WTC11 (cell line): ENCODE data around the gene UBAP1. TPM values are rescaled to one million over a fixed set of nuclear protein-coding genes. Genes with fewer than 3 reads are reported as not detected.
"Not testable (repeated sequence)": the region's sequence is repeated elsewhere in the genome, so short reads cannot be mapped to it uniquely, and the experiment has no call there.

Experiments
- ATAC-seq: fragments of 200-7000 bp; cut with Tn5 transposase; 2 replicates; pipeline ENCODE4 v1.10.0; 2021; ENCODE audit warnings: mild to moderate bottlenecking, moderate library complexity
- CTCF ChIA-PET: fragments of 300-600 bp; sonication (Branson Sonifier 250); formaldehyde crosslinking; loops from one replicate; lab custom pipeline; 2021; ENCODE audit warnings: antibody characterized with exemption; lab: Charles Lee
- POLR2A ChIA-PET: fragments of 350-600 bp; sonication (Branson Sonifier 250); formaldehyde crosslinking; loops from one replicate; lab custom pipeline; 2021; ENCODE audit warnings: antibody characterized with exemption; lab: Charles Lee
- DNase-seq: peaks from one replicate; pipeline ENCODE4 v3.0.0; 2021; ENCODE audit warnings: low spot score
- H3K27ac Mint-ChIP-seq: 2 replicates; pipeline ENCODE4 v1.8.0; 2021; ENCODE audit warnings: mixed read lengths
- H3K27me3 Mint-ChIP-seq: 2 replicates; pipeline ENCODE4 v1.8.0; 2021; ENCODE audit warnings: low read depth, mild to moderate bottlenecking, moderate library complexity, mixed read lengths
- H3K36me3 Mint-ChIP-seq: 2 replicates; pipeline ENCODE4 v1.8.0; 2021; ENCODE audit warnings: mixed read lengths
- H3K4me1 Mint-ChIP-seq: 2 replicates; pipeline ENCODE4 v1.8.0; 2022; ENCODE audit warnings: mixed read lengths
- H3K4me3 Mint-ChIP-seq: 2 replicates; pipeline ENCODE4 v1.8.0; 2021; ENCODE audit warnings: mild to moderate bottlenecking, moderate library complexity, mixed read lengths
- H3K9me3 Mint-ChIP-seq: 2 replicates; pipeline ENCODE4 v1.8.0; 2021; ENCODE audit warnings: mixed read lengths
- ARID4B ChIP-seq: sonication (generic); formaldehyde crosslinking; IDR thresholded peaks from 2 replicates; pipeline ENCODE4 v1.8.0; 2023; ENCODE audit warnings: missing genetic modification reagents, mild to moderate bottlenecking, borderline replicate concordance
- ATF1 ChIP-seq: sonication (generic); formaldehyde crosslinking; IDR thresholded peaks from 2 replicates; pipeline ENCODE4 v1.8.1; 2023; ENCODE audit warnings: mild to moderate bottlenecking, moderate library complexity, missing genetic modification reagents
- E2F5 ChIP-seq: sonication (generic); formaldehyde crosslinking; IDR thresholded peaks from 2 replicates; pipeline ENCODE4 v1.8.1; 2022; ENCODE audit warnings: mild to moderate bottlenecking, moderate library complexity, missing genetic modification reagents
- FOXJ3 ChIP-seq: sonication (generic); formaldehyde crosslinking; IDR thresholded peaks from 2 replicates; pipeline ENCODE4 v1.9.0; 2021; ENCODE audit warnings: missing genetic modification reagents, mild to moderate bottlenecking, borderline replicate concordance
- GTF2I ChIP-seq: fragments of 250-450 bp; sonication (Bioruptor Pico); conservative IDR thresholded peaks from 2 replicates; pipeline ENCODE4 v1.4.0; 2021; ENCODE audit warnings: mild to moderate bottlenecking
- HMGA2 ChIP-seq: fragments of 250-450 bp; sonication (Bioruptor Pico); IDR thresholded peaks from 2 replicates; pipeline ENCODE4 v1.4.0; 2021; ENCODE audit warnings: mild to moderate bottlenecking, moderate library complexity
- TEAD1 ChIP-seq: sonication (generic); formaldehyde crosslinking; IDR thresholded peaks from 2 replicates; pipeline ENCODE4 v1.8.0; 2022; ENCODE audit warnings: mild to moderate bottlenecking, missing genetic modification reagents
- TP53 ChIP-seq: sonication (generic); formaldehyde crosslinking; IDR thresholded peaks from 2 replicates; pipeline ENCODE4 v1.8.1; 2023; ENCODE audit warnings: mild to moderate bottlenecking, missing genetic modification reagents
- USF1 ChIP-seq: sonication (generic); formaldehyde crosslinking; IDR thresholded peaks from 2 replicates; pipeline ENCODE4 v1.8.0; 2022; ENCODE audit warnings: mild to moderate bottlenecking, missing genetic modification reagents
- ZNF138 ChIP-seq: sonication (generic); formaldehyde crosslinking; conservative IDR thresholded peaks from 2 replicates; pipeline ENCODE4 v1.8.1; 2022; ENCODE audit warnings: mild to moderate bottlenecking, moderate library complexity, missing genetic modification reagents
- ZNF396 ChIP-seq: fragments of 250-450 bp; sonication (Bioruptor Pico); IDR thresholded peaks from 2 replicates; pipeline ENCODE4 v1.8.0; 2021; ENCODE audit warnings: mild to moderate bottlenecking, moderate library complexity, borderline replicate concordance
- ZNF671 ChIP-seq: fragments of 250-450 bp; sonication (Bioruptor Pico); IDR thresholded peaks from 2 replicates; pipeline ENCODE4 v1.8.0; 2021; ENCODE audit warnings: mild to moderate bottlenecking
- total RNA-seq: library from RNA; stranded (reverse); gene quantifications from 3 replicates; pipeline ENCODE4 v1.2.3, GENCODE V29; 2021

The UBAP1 gene
- total RNA-seq, 1 experiment from 2014 or later: 23.9 TPM

GRCh38 chr9:34205102-34205501, 26.3 kb downstream of the UBAP1 start (continued):
- no peak for TF ChIP-seq ARID4B
- no peak for TF ChIP-seq HMGA2
- TF ChIP-seq TEAD1: no peak
- no peak for TF ChIP-seq ZNF396 (CRISPR knock-in tag)
- TF ChIP-seq ZNF671 (CRISPR knock-in tag): no peak
- no peak for TF ChIP-seq E2F5 (CRISPR knock-in tag)
- TF ChIP-seq, all 79 proteins: peak for 0

GRCh38 chr9:34206561-34206960, 27.7 kb downstream of the UBAP1 start:
- DNase-seq (no peak), ATAC-seq (no peak)
- no peaks in the 10 kb centered on the region for H3K27me3 Mint-ChIP-seq
- CTCF ChIA-PET: interaction anchor here (0.7 kb wide), 1 partner anchor 8 kb away, joined by 3 read pairs; no protein-coding TSS in a partner anchor
- H3K9me3 Mint-ChIP-seq: peaks cover 13% of the 10 kb centered on the region
- H3K4me1 Mint-ChIP-seq: no peaks in the 10 kb centered on the region; the same call in 1 of the 2 replicates
- H3K4me3 Mint-ChIP-seq: no peak overlapping the region
- TF ChIP-seq USF1 (no peak), FOXJ3 (CRISPR knock-in tag) (no peak), TP53 (CRISPR knock-in tag) (no peak), ZNF671 (CRISPR knock-in tag) (no peak), GTF2I (no peak), ATF1 (CRISPR knock-in tag) (no peak)
- TF ChIP-seq, all 79 proteins: peak for 0
- H3K27ac Mint-ChIP-seq: no peak overlapping the region
- H3K36me3 Mint-ChIP-seq: peaks cover 6% of the 10 kb centered on the region
- POLR2A ChIA-PET: interaction anchor here (0.7 to 1.1 kb wide), 2 partner anchors 9 to 27 kb away, joined by 3 to 18 read pairs; partner anchors contain the start of gene UBAP1

GRCh38 chr9:34211395-34211794, 32.6 kb downstream of the UBAP1 start:
- no peaks in the 10 kb centered on the region for H3K27me3 Mint-ChIP-seq
- H3K4me3 Mint-ChIP-seq: no peak overlapping the region
- POLR2A ChIA-PET: no interaction called here
- CTCF ChIA-PET: no interaction called here
- H3K36me3 Mint-ChIP-seq: peaks cover 3% of the 10 kb centered on the region; the same call in 1 of the 2 replicates
- no peak for DNase-seq
- H3K9me3 Mint-ChIP-seq: peaks cover 13% of the 10 kb centered on the region
- no peak for ATAC-seq
- no peak for TF ChIP-seq ZNF138
- TF ChIP-seq, all 79 proteins: peak for 0
- H3K4me1 Mint-ChIP-seq: no peaks in the 10 kb centered on the region
- H3K27ac Mint-ChIP-seq: no peak overlapping the region

GRCh38 chr9:34214354-34215000, 35.6 kb downstream of the UBAP1 start:
- H3K27ac Mint-ChIP-seq, H3K27me3 Mint-ChIP-seq, H3K36me3 Mint-ChIP-seq, ATAC-seq, POLR2A ChIA-PET, H3K4me1 Mint-ChIP-seq, DNase-seq, H3K4me3 Mint-ChIP-seq, H3K9me3 Mint-ChIP-seq: not testable (repeated sequence)
- CTCF ChIA-PET: interaction anchor here (0.5 kb wide), 1 partner anchor 477 kb away, joined by 4 read pairs; no protein-coding TSS in a partner anchor
